ENCODE data around the gene INSC.

INSC gene

GRCh38 chr11:15148169-15148568 lies 33.4 kb downstream of the INSC start:
- DNase-seq (ENCODE audit: low read depth in 3 of 3): no peak

- DNase-seq (ENCODE audit: low read depth in 3 of 3): no peak
Observed at GRCh38 chr11:15149050-15149449, 34.3 kb downstream of the INSC start.

- no peak for DNase-seq (ENCODE audit: low read depth in 3 of 3)
Observed at GRCh38 chr11:15150507-15150906, 35.8 kb downstream of the INSC start.

GRCh38 chr11:15153231-15153630 lies 38.5 kb downstream of the INSC start:
- no peak for DNase-seq (ENCODE audit: low read depth in 3 of 3)

GRCh38 chr11:15157181-15157580 lies 42.5 kb downstream of the INSC start:
- no peak for DNase-seq (ENCODE audit: low read depth in 3 of 3)

- no peak for DNase-seq (ENCODE audit: low read depth in 3 of 3)
Observed at GRCh38 chr11:15157606-15158137, 42.9 kb downstream of the INSC start.

- no peak for DNase-seq (ENCODE audit: low read depth in 3 of 3)
Observed at GRCh38 chr11:15158351-15159015, 43.8 kb downstream of the INSC start.

GRCh38 chr11:15159085-15159484 lies 44.4 kb downstream of the INSC start:
- no peak for DNase-seq (ENCODE audit: low read depth in 3 of 3)

GRCh38 chr11:15161790-15162189 lies 47.1 kb downstream of the INSC start:
- DNase-seq (ENCODE audit: low read depth in 3 of 3): no peak

- DNase-seq (ENCODE audit: low read depth in 3 of 3): no peak
Observed at GRCh38 chr11:15163136-15163535, 48.4 kb downstream of the INSC start.

GRCh38 chr11:15166204-15166603 lies 51.5 kb downstream of the INSC start:
- DNase-seq (ENCODE audit: low read depth in 3 of 3): no peak

GRCh38 chr11:15169815-15170551 lies 55.3 kb downstream of the INSC start:
- no peak for DNase-seq (ENCODE audit: low read depth in 3 of 3)

GRCh38 chr11:15170698-15171097 lies 56.0 kb downstream of the INSC start:
- DNase-seq (ENCODE audit: low read depth in 3 of 3): no peak

- DNase-seq (ENCODE audit: low read depth in 3 of 3): no peak
Observed at GRCh38 chr11:15171956-15172355, 57.2 kb downstream of the INSC start.

- DNase-seq (ENCODE audit: low read depth in 3 of 3): no peak
Observed at GRCh38 chr11:15175831-15176230, 61.1 kb downstream of the INSC start.

- DNase-seq (ENCODE audit: low read depth in 3 of 3): no peak
Observed at GRCh38 chr11:15176646-15177163, 62.0 kb downstream of the INSC start.

GRCh38 chr11:15177491-15177890 lies 62.8 kb downstream of the INSC start:
- DNase-seq (ENCODE audit: low read depth in 3 of 3): no peak

GRCh38 chr11:15178214-15178613 lies 63.5 kb downstream of the INSC start:
- DNase-seq (ENCODE audit: low read depth in 3 of 3): no peak

- no peak for DNase-seq (ENCODE audit: low read depth in 3 of 3)
Observed at GRCh38 chr11:15179167-15179566, 64.4 kb downstream of the INSC start.

- DNase-seq (ENCODE audit: low read depth in 3 of 3): no peak
Observed at GRCh38 chr11:15180212-15180792, 65.6 kb downstream of the INSC start.

GRCh38 chr11:15182372-15182771 lies 67.6 kb downstream of the INSC start:
- DNase-seq (ENCODE audit: low read depth in 3 of 3): no peak

- no peak for DNase-seq (ENCODE audit: low read depth in 3 of 3)
Observed at GRCh38 chr11:15185021-15185420, 70.3 kb downstream of the INSC start.

GRCh38 chr11:15186146-15186545 lies 71.4 kb downstream of the INSC start:
- DNase-seq (ENCODE audit: low read depth in 3 of 3): no peak

Measured in stimulated activated CD4-positive, alpha-beta T cell treated with anti-CD3 and anti-CD28 coated beads, TNF-alpha, amount 100 ng/mL, for 48 hours (primary cell).